DOHH2 (cell line): Measurements from ENCODE around the gene ZBTB7A.

Experiments
- H3F3A ChIP-seq: fragments of 200-600 bp; sonication (generic), shearing (Covaris generic); 2 replicates; pipeline ENCODE4 v1.6.0; 2016; ENCODE audit warnings: antibody characterized with exemption, mild to moderate bottlenecking; ENCODE audit not compliant: control insufficient read depth, insufficient read depth
- H3K27ac ChIP-seq: fragments of 200-600 bp; sonication (generic); 2 replicates; pipeline ENCODE4 v1.5.1; 2014; ENCODE audit warnings: low read depth, mild to moderate bottlenecking, low read length, moderate library complexity
- H3K27me3 ChIP-seq: fragments of 200-600 bp; sonication (generic); 2 replicates; pipeline ENCODE4 v1.6.1; 2014; ENCODE audit warnings: mild to moderate bottlenecking, low read length, mixed read lengths; ENCODE audit not compliant: control insufficient read depth
- H3K36me3 ChIP-seq: fragments of 200-600 bp; sonication (generic); 2 replicates; pipeline ENCODE4 v1.6.1; 2014; ENCODE audit warnings: mild to moderate bottlenecking, low read length, moderate library complexity, mixed read lengths; ENCODE audit not compliant: control insufficient read depth
- H3K4me1 ChIP-seq: fragments of 200-600 bp; sonication (generic); 2 replicates; pipeline ENCODE4 v1.6.1; 2014; ENCODE audit warnings: mild to moderate bottlenecking, low read length, mixed read lengths; ENCODE audit not compliant: control insufficient read depth
- H3K4me2 ChIP-seq: fragments of 200-600 bp; sonication (generic); 2 replicates; pipeline ENCODE4 v1.6.0; 2014; ENCODE audit warnings: mild to moderate bottlenecking, low read length, moderate library complexity
- H3K4me3 ChIP-seq: fragments of 200-600 bp; sonication (generic); 2 replicates; pipeline ENCODE4 v1.5.1; 2014; ENCODE audit warnings: mild to moderate bottlenecking, low read length, mixed read lengths
- H3K79me2 ChIP-seq: fragments of 200-600 bp; sonication (generic); 2 replicates; pipeline ENCODE4 v1.6.1; 2014; ENCODE audit warnings: mild to moderate bottlenecking, low read length, mixed read lengths; ENCODE audit not compliant: control insufficient read depth
- H3K9me2 ChIP-seq: fragments of 200-600 bp; sonication (generic); replicated peaks from 2 replicates; pipeline ENCODE4 v1.6.1; 2014; ENCODE audit warnings: mild to moderate bottlenecking, low read length, mixed read lengths; ENCODE audit not compliant: control insufficient read depth
- H3K9me3 ChIP-seq: fragments of 200-600 bp; sonication (generic); 2 replicates; pipeline ENCODE4 v1.6.1; 2014; ENCODE audit warnings: antibody characterized with exemption, low read length, mixed read lengths; ENCODE audit not compliant: control insufficient read depth, insufficient read depth
- H4K20me1 ChIP-seq: fragments of 200-600 bp; sonication (generic); 2 replicates; pipeline ENCODE4 v1.6.0; 2014; ENCODE audit warnings: low read depth, mild to moderate bottlenecking, antibody characterized with exemption, low read length, moderate library complexity; ENCODE audit not compliant: control insufficient read depth, insufficient read depth
- CTCF ChIP-seq: fragments of 200-600 bp; sonication (generic); IDR thresholded peaks from one replicate; pipeline ENCODE4 v1.5.1; 2014; ENCODE audit warnings: antibody characterized with exemption, mild to moderate bottlenecking, low read depth, low read length; ENCODE audit not compliant: poor library complexity, severe bottlenecking
- EZH2phosphoT487 ChIP-seq: fragments of 200-600 bp; sonication (generic); IDR thresholded peaks from 2 replicates; pipeline ENCODE4 v1.6.1; 2017; ENCODE audit warnings: borderline replicate concordance, mild to moderate bottlenecking, antibody characterized with exemption, low read length, moderate library complexity, mixed read lengths

ZBTB7A gene

GRCh38 chr19:4023600-4024398 lies 42.9 kb downstream of the ZBTB7A start:
- Histone ChIP-seq H3K9me2 (no peaks in the 10 kb centered on the region), H3K9me3 (no peaks in the 10 kb centered on the region), H3K36me3 (no peaks in the 10 kb centered on the region; the same call in 1 of the 2 replicates), H3K4me3 (no peak overlapping the region), H3K27ac (no peak overlapping the region), H3K4me2 (no peak overlapping the region), H3K4me1 (no peaks in the 10 kb centered on the region), H4K20me1 (no peaks in the 10 kb centered on the region; the same call in 1 of the 2 replicates), H3K79me2 (peaks cover 30% of the 10 kb centered on the region), H3K27me3 (no peaks in the 10 kb centered on the region), H3F3A (no peaks in the 10 kb centered on the region)
- TF ChIP-seq CTCF: no peak
- TF ChIP-seq EZH2phosphoT487: no peak

- no peaks in the 10 kb centered on the region for H3K9me3 ChIP-seq
- H3K36me3 ChIP-seq: peaks cover 9% of the 10 kb centered on the region; the same call in 1 of the 2 replicates
- TF ChIP-seq CTCF (no peak), EZH2phosphoT487 (no peak)
- H3K27me3 ChIP-seq: no peaks in the 10 kb centered on the region
- no peak overlapping the region for H3K4me3 ChIP-seq
- no peak overlapping the region for H3K27ac ChIP-seq
- H3K9me2 ChIP-seq: no peaks in the 10 kb centered on the region
- peaks cover 65% of the 10 kb centered on the region for H3K79me2 ChIP-seq
- no peaks in the 10 kb centered on the region; the same call in 1 of the 2 replicates for H4K20me1 ChIP-seq
- H3K4me2 ChIP-seq: no peak overlapping the region
- H3K4me1 ChIP-seq: no peaks in the 10 kb centered on the region
- H3F3A ChIP-seq: no peaks in the 10 kb centered on the region
These were observed 47.1 kb downstream of the ZBTB7A start for GRCh38 chr19:4019578-4019977.

GRCh38 chr19:4018775-4019504 lies 47.8 kb downstream of the ZBTB7A start:
- Histone ChIP-seq H3K4me2 (no peak overlapping the region), H4K20me1 (no peaks in the 10 kb centered on the region; the same call in 1 of the 2 replicates), H3K4me3 (no peak overlapping the region), H3K9me3 (no peaks in the 10 kb centered on the region), H3F3A (no peaks in the 10 kb centered on the region), H3K27me3 (no peaks in the 10 kb centered on the region), H3K4me1 (no peaks in the 10 kb centered on the region), H3K36me3 (peaks cover 15% of the 10 kb centered on the region), H3K9me2 (no peaks in the 10 kb centered on the region), H3K27ac (no peak overlapping the region), H3K79me2 (peaks cover 67% of the 10 kb centered on the region)
- TF ChIP-seq EZH2phosphoT487 (no peak), CTCF (no peak)
